DOHH2 (cell line): Measurements from ENCODE around the gene DBN1.
A peak's percentile ranks its signal among the peaks of the same experiment; 100 is the strongest.

Experiments
- H3F3A ChIP-seq: fragments of 200-600 bp; sonication (generic), shearing (Covaris generic); 2 replicates; pipeline ENCODE4 v1.6.0; 2016; ENCODE audit warnings: antibody characterized with exemption, mild to moderate bottlenecking; ENCODE audit not compliant: control insufficient read depth, insufficient read depth
- H3K27ac ChIP-seq: fragments of 200-600 bp; sonication (generic); 2 replicates; pipeline ENCODE4 v1.5.1; 2014; ENCODE audit warnings: low read depth, mild to moderate bottlenecking, low read length, moderate library complexity
- H3K27me3 ChIP-seq: fragments of 200-600 bp; sonication (generic); 2 replicates; pipeline ENCODE4 v1.6.1; 2014; ENCODE audit warnings: mild to moderate bottlenecking, low read length, mixed read lengths; ENCODE audit not compliant: control insufficient read depth
- H3K36me3 ChIP-seq: fragments of 200-600 bp; sonication (generic); 2 replicates; pipeline ENCODE4 v1.6.1; 2014; ENCODE audit warnings: mild to moderate bottlenecking, low read length, moderate library complexity, mixed read lengths; ENCODE audit not compliant: control insufficient read depth
- H3K4me1 ChIP-seq: fragments of 200-600 bp; sonication (generic); 2 replicates; pipeline ENCODE4 v1.6.1; 2014; ENCODE audit warnings: mild to moderate bottlenecking, low read length, mixed read lengths; ENCODE audit not compliant: control insufficient read depth
- H3K4me2 ChIP-seq: fragments of 200-600 bp; sonication (generic); 2 replicates; pipeline ENCODE4 v1.6.0; 2014; ENCODE audit warnings: mild to moderate bottlenecking, low read length, moderate library complexity
- H3K4me3 ChIP-seq: fragments of 200-600 bp; sonication (generic); 2 replicates; pipeline ENCODE4 v1.5.1; 2014; ENCODE audit warnings: mild to moderate bottlenecking, low read length, mixed read lengths
- H3K79me2 ChIP-seq: fragments of 200-600 bp; sonication (generic); 2 replicates; pipeline ENCODE4 v1.6.1; 2014; ENCODE audit warnings: mild to moderate bottlenecking, low read length, mixed read lengths; ENCODE audit not compliant: control insufficient read depth
- H3K9me2 ChIP-seq: fragments of 200-600 bp; sonication (generic); replicated peaks from 2 replicates; pipeline ENCODE4 v1.6.1; 2014; ENCODE audit warnings: mild to moderate bottlenecking, low read length, mixed read lengths; ENCODE audit not compliant: control insufficient read depth
- H3K9me3 ChIP-seq: fragments of 200-600 bp; sonication (generic); 2 replicates; pipeline ENCODE4 v1.6.1; 2014; ENCODE audit warnings: antibody characterized with exemption, low read length, mixed read lengths; ENCODE audit not compliant: control insufficient read depth, insufficient read depth
- H4K20me1 ChIP-seq: fragments of 200-600 bp; sonication (generic); 2 replicates; pipeline ENCODE4 v1.6.0; 2014; ENCODE audit warnings: low read depth, mild to moderate bottlenecking, antibody characterized with exemption, low read length, moderate library complexity; ENCODE audit not compliant: control insufficient read depth, insufficient read depth
- EZH2phosphoT487 ChIP-seq: fragments of 200-600 bp; sonication (generic); IDR thresholded peaks from 2 replicates; pipeline ENCODE4 v1.6.1; 2017; ENCODE audit warnings: borderline replicate concordance, mild to moderate bottlenecking, antibody characterized with exemption, low read length, moderate library complexity, mixed read lengths
- TF ChIP-seq, protein P1 (sequence below): fragments of 200-600 bp; sonication (generic); IDR thresholded peaks from one replicate; pipeline ENCODE4 v1.5.1; 2014; ENCODE audit warnings: antibody characterized with exemption, mild to moderate bottlenecking, low read depth, low read length; ENCODE audit not compliant: poor library complexity, severe bottlenecking

Gene DBN1

GRCh38 chr5:177428574-177429217 is 44.7 kb downstream of the DBN1 start:
- peak overlapping the region; percentile 77 for H3K4me3 ChIP-seq

GRCh38 chr5:177427919-177428573 is 45.4 kb downstream of the DBN1 start:
- Histone ChIP-seq H3K9me2 (no peaks in the 10 kb centered on the region), H3K79me2 (peaks cover 53% of the 10 kb centered on the region), H4K20me1 (peaks cover 6% of the 10 kb centered on the region; the same call in 1 of the 2 replicates), H3K27ac (peak overlapping the region; percentile 94), H3K4me1 (peaks cover 63% of the 10 kb centered on the region), H3K9me3 (no peaks in the 10 kb centered on the region), H3K4me3 (peak overlapping the region; percentile 77), H3K4me2 (peak overlapping the region; percentile 90), H3K27me3 (no peaks in the 10 kb centered on the region), H3K36me3 (peaks cover 46% of the 10 kb centered on the region), H3F3A (peaks cover 26% of the 10 kb centered on the region)
- TF ChIP-seq, protein P1, sequence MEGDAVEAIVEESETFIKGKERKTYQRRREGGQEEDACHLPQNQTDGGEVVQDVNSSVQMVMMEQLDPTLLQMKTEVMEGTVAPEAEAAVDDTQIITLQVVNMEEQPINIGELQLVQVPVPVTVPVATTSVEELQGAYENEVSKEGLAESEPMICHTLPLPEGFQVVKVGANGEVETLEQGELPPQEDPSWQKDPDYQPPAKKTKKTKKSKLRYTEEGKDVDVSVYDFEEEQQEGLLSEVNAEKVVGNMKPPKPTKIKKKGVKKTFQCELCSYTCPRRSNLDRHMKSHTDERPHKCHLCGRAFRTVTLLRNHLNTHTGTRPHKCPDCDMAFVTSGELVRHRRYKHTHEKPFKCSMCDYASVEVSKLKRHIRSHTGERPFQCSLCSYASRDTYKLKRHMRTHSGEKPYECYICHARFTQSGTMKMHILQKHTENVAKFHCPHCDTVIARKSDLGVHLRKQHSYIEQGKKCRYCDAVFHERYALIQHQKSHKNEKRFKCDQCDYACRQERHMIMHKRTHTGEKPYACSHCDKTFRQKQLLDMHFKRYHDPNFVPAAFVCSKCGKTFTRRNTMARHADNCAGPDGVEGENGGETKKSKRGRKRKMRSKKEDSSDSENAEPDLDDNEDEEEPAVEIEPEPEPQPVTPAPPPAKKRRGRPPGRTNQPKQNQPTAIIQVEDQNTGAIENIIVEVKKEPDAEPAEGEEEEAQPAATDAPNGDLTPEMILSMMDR, result peak; percentile 16
- no peak for TF ChIP-seq EZH2phosphoT487

More at GRCh38 chr5:177428574-177429217, 44.7 kb downstream of the DBN1 start:
- H3K4me1 ChIP-seq, result peaks cover 63% of the 10 kb centered on the region
- H3K9me3 ChIP-seq, result no peaks in the 10 kb centered on the region
- H3K27ac ChIP-seq, result peak overlapping the region; percentile 94
- TF ChIP-seq, protein P1, result no peak
- TF ChIP-seq EZH2phosphoT487, result no peak
- peaks cover 6% of the 10 kb centered on the region; the same call in 1 of the 2 replicates for H4K20me1 ChIP-seq
- H3K9me2 ChIP-seq, result no peaks in the 10 kb centered on the region
- peak overlapping the region; percentile 90 for H3K4me2 ChIP-seq
- H3K79me2 ChIP-seq, result peaks cover 53% of the 10 kb centered on the region
- no peaks in the 10 kb centered on the region for H3K27me3 ChIP-seq
- peaks cover 26% of the 10 kb centered on the region for H3F3A ChIP-seq
- peaks cover 53% of the 10 kb centered on the region for H3K36me3 ChIP-seq

- H3K27ac ChIP-seq, result peak overlapping the region; percentile 94
- peaks cover 46% of the 10 kb centered on the region for H3K79me2 ChIP-seq
- H3K4me1 ChIP-seq, result peaks cover 57% of the 10 kb centered on the region
- H3K9me3 ChIP-seq, result no peaks in the 10 kb centered on the region
- H3K9me2 ChIP-seq, result no peaks in the 10 kb centered on the region
- H3K4me2 ChIP-seq, result peak overlapping the region; percentile 90
- no peaks in the 10 kb centered on the region for H3K27me3 ChIP-seq
- peaks cover 2% of the 10 kb centered on the region; the same call in 1 of the 2 replicates for H4K20me1 ChIP-seq
- peak overlapping the region; percentile 77 for H3K4me3 ChIP-seq
- peaks cover 26% of the 10 kb centered on the region for H3F3A ChIP-seq
- peaks cover 39% of the 10 kb centered on the region for H3K36me3 ChIP-seq
- TF ChIP-seq, protein P1, result no peak
- TF ChIP-seq EZH2phosphoT487, result no peak
Measured at GRCh38 chr5:177427211-177427822, 46.1 kb downstream of the DBN1 start.
